Dedifferentiated amniotic fluid mesenchymal stem cell (primary cell): ENCODE results near the gene AGT.
"Not testable (repeated sequence)": the region's sequence is repeated elsewhere in the genome, so short reads cannot be mapped to it uniquely, and the experiment has no call there.

ENCODE experiments used
- DNase-seq: peaks from one replicate; pipeline ENCODE4 v3.0.0-alpha.2; 2016; ENCODE audit errors: extremely low spot score

The AGT gene

DNA sequence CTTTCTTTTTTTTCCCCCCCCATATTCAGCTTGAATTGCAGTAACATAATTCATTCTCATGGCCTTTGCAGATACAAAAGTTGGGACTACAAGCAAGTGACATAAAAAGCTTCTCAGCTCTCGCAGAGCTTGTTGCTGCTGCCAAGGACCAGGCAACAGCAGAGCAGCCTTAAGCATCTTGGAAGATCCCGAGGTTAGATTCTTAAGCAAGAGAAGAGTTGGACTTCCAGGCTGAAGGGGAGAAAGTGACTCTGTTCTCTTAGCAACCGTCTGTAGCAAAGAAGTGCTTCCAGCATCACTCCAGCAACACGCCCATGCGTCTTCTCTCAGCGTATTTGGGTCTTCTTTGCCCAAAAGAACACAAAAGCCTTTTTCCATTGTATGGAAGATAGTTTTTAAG lies 20.7 kb downstream of the AGT start:
- no peak for DNase-seq

- no peak for DNase-seq
Observed at GRCh38 chr1:230691615-230692014, 22.3 kb downstream of the AGT start.

- DNase-seq: no peak
Observed at GRCh38 chr1:230690101-230690500, 23.8 kb downstream of the AGT start.

DNA sequence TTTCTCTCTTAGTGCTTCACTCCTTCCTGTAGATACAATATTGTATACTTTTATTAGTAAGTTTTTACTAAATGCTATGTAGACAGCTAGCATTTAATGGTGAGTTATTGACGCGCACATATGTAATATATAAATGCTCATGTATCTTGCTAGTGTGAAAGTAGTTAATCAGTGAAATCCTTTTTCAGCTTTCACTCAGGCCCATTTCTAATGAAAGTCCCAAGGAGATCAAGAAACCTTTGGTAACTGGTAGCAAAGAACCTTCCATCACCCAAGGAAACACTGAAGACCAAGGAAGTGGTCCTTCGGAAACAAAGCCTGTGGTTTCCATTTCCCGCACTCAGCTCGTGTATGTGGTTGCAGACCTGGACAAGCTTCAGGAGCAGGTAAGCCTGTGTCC lies 27.2 kb downstream of the AGT start:
- no peak for DNase-seq

GRCh38 chr1:230684998-230685397 lies 28.9 kb downstream of the AGT start:
- DNase-seq: no peak

GRCh38 chr1:230684146-230684545 lies 29.8 kb downstream of the AGT start:
- no peak for DNase-seq

DNA sequence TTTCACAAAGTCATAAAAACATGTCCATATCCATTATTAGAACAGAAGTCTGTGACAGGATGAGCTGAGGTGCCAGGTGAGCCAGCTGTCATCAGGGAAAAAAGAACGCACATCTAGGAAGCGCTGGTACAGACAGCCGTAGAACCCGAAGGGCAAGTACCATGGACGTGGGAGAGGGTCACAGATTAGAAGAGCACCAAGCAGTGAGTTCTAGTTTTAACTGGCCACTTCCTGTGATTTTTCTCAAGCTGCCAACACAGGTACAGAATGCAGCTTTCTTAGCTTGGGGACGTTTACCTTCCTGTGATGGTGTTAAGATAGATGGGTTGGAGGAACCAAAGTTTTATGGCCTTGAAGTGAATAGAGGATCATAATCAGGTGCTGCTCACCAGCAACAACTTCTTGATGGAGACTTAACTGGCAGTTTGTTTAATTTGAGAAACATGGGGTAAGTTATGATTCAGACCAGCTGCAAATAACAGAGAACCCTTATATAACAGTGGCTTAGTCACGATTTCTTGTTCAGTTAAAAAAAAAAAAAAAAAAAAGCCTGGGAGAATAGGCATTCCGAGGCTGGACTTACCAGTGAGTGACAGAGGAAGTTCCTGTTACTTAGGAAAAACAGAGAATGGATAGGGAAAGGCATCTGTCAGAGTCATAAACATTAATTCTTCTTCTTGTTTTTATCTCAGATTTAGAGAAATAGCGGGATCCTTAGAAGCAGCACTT lies 30.9 kb downstream of the AGT start:
- peak; percentile 31 for DNase-seq

- no peak for DNase-seq
Observed at GRCh38 chr1:230682274-230682673, 31.6 kb downstream of the AGT start.

DNA sequence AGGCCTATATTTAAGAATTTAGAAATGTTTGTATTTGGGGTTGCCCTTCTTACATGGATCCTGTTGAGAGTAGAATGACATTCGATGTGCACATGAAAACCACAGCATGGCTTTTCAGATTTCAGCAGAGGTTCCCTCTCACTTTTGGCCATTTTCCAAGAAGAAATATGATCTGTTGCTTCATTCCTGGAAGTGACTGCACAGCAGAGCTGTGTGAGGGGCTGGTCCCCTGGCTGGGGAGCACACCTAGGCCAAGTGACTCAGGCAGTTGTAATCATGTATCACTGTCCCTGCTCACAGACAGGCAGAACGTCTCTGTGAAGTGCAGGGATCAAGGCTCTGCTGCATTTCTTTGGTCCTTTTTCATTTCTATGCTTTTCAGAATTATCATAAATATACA lies 32.3 kb downstream of the AGT start:
- DNase-seq: peak; percentile 38

DNA sequence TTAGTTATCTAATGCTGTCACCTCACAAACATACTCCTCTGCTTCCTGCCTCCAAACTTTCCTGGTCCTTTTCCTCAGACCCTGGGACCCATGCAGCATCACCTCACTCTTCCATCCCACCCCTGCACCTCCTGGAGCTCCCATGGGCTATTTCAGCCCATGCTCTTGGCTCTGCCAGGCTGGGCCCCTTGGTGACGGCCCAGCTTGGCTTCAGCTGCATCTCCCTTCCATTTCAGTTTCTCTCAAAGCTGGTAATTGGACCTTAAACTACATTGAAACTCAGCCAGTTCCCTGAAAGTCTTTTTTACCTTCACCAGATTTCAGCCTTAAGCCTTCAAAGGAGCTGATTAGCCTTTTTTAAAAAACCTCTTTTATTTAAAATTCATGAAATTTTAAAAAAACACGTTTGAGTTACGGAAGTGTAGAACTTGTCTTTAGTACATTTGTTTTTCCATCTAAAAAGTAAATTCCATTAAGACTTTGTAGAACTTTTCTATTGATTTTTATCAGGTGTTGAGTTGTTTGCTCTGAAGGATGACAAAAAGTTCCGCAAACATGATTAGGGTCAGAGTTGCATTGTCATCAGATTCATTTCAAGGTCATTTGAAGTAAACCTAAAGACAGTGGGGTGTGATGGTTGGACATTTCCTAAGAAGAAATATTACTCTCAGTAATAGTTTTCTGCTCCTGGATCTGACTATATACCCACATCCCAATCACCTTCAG lies 33.5 kb downstream of the AGT start:
- DNase-seq: no peak

- no peak for DNase-seq
Observed at GRCh38 chr1:230679825-230680224, 34.1 kb downstream of the AGT start.

GRCh38 chr1:230679192-230679591 lies 34.7 kb downstream of the AGT start:
- DNase-seq: no peak

DNA sequence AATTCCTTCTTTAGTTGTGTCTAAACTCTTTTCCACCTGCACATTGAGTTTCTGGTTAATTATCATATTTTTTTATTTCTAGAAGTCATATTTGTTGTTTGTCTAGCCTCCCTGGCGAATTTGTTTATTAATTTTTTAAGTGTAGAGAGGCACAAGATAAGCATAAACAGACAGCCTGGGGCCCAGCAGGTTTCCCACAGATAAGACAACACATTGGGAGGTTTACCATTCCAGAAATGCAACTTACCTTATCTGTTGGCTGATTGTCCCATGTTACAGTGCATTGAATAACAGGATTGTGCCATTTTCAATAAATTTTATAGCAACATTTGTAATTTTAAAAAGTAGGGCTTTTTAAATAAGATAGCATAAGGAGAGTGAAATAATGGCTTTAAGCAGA lies 36.7 kb downstream of the AGT start:
- no peak for DNase-seq

GRCh38 chr1:230674581-230674980 lies 39.3 kb downstream of the AGT start:
- no peak for DNase-seq

GRCh38 chr1:230669543-230669942 lies 44.4 kb downstream of the AGT start:
- no peak for DNase-seq

DNA sequence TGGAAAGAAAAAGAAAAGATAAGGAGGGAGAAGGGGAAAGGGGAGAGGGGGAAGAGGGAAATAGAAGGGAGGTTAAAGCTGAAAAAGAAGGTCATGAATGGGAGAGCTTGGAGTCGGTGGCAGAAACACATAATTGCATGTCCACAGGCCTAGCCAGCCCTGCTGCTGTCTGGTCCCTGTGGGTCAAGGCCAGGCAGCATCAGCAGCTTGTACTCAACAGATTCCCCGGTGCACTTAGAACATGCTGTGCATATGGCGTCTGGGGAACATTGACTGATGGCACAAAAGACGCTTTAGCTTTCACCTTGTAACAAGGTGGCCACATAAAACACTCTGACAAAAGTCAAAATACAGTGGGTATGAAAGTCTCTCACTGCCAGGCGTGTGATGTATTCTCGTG lies 45.7 kb downstream of the AGT start:
- no peak for DNase-seq

DNA sequence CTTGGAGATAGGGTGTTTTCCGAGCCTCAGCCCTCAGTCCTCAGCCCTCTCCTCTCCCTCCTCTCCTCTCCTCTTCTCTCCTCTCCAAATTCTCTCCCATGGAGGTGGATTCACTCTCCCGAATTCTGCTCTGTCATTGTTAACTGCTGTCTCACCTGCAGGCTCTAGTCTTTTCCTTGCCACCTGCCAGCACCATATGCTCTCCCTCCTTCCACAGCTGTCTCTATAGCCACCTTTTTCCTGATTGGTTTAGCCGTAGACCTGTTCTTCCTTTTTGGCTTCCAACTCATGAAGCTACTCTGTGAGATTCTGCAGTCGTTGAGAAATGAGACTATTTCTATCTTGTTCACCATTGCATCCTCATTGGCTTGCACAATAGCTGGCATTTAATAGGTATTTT lies 51.9 kb downstream of the AGT start:
- no peak for DNase-seq

GRCh38 chr1:230658691-230659090 lies 55.2 kb downstream of the AGT start:
- no peak for DNase-seq

GRCh38 chr1:230658103-230658502 lies 55.8 kb downstream of the AGT start:
- DNase-seq: not testable (repeated sequence)

DNA sequence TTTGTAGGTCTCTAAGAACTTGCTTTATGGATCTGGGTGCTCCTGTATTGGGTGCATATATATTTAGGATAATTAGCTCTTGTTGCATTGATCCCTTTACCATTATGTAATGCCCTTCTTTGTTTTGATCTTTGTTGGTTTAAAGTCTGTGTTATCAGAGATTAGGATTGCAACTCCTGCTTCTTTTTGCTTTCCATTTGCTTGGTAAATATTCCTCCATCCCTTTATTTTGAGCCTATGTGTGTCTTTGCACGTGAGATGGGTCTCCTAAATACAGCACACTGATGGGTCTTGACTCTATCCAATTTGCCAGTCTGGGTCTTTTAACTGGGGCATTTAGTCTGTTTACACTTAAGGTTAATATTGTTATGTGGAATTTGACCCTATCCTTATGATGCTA lies 57.2 kb downstream of the AGT start:
- not testable (repeated sequence) for DNase-seq
